NCI-H748 (cell line): ENCODE data around the gene COL5A1.
A peak's percentile ranks its signal among the peaks of the same experiment; 100 is the strongest.

Experiments used
- DNase-seq: peaks from one replicate; lab custom pipeline; 2025; ENCODE audit not compliant: unreplicated experiment; lab: John Stamatoyannopoulos, UW

The COL5A1 gene

GRCh38 chr9:134641173-134641989 is at the start of gene COL5A1:
TSS of gene COL5A1 (plus strand) at chr9:134641803. CDS start at chr9:134642188, 385 bp downstream.
- peak; percentile 87 for DNase-seq

DNA sequence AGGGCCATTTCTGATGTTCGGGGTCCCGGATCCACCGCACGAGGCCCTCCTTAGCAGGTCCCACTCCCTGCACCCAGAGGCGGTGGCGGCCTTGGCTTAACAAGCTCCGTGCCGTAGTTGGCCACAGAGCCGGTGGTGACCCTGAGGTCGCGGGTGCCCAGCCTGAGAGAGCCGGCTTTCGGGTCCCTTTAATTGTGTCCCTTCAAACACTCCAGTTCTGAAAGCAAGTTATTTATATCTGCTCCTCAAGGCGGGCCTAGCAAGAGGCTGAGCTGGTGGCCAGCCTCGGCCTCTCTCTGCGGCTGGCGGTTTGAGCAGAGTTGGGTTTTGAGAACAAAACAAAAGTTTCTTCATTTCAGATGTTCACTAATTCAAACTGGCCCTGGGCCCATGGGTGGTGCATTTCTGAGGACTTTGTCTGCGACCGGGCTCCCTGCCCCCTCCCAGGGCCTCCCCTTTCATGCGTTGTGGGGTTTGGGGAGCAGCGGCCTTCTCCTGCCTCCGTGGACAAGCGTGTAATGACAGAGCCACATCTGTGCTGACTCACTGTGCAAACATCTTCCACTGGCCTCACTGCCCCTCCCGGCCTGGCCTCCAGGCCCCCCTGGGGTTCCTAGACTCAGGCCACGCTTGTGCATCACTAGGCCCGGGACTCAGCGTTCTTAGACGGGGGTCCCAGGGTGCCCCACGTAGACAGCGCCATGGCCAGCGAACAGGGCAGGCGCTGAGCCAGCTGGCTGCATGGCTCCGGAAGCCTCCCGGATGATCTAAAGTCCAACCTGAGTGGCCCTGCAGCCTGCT is 49.4 kb upstream of the COL5A1 start:
- no peak for DNase-seq

DNA sequence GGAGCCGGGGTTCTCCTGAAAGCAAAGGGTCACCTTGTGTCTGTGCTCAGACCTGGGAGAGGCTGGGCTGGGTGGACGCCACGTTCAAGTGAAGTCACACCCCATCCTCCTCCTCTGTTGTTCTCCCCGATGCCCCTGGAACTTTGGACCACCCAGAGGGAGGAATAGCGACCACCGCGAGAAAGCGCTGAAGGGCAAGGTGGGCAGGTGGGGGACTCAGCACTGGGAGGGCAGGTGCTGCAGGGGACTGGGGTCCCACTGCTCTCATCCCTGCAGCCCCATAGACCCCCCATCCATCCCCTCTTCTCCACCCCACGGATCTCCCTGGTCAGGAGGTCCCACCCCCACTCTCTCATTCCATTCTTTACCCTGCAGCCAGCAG is 48.8 kb upstream of the COL5A1 start:
- no peak for DNase-seq

DNA sequence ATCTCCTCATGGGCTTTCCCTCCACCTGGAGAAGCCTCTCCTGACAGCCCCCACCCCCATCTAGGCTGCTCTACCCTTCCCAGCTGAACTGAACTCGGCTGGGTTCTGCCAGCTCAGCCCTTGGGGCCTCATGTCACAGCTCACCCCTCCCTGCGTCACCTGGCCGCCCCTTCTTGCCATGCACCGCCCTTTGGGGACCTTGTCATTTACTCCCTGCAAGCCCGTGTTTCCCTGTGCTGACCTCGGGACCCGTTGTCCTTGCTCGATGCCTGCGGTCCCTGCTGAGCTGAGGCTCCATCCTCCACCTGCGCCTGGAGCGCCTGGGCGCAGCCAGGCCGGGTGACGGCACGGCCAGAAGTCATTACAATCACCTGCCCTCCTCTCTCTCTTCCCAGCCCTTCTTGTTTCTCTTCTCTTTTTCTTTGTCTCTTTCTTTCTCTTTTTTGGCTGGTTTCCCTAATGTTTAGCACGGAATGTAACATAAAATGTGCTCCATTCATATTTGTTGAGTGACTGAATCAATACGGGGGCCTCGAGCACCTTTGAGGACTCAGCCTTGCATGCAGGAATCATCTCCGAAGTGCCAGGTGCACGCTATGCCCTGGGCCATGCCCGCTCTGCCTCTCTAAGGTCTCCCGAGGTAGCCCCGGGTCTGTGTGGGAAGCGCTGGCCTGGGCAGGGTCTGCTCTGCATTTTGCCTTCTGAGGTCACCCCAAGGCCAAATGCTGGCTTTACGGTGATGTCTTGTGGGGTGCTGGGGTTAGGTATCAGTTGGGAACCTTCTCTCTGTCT is 48.1 kb upstream of the COL5A1 start:
- DNase-seq = no peak

DNA sequence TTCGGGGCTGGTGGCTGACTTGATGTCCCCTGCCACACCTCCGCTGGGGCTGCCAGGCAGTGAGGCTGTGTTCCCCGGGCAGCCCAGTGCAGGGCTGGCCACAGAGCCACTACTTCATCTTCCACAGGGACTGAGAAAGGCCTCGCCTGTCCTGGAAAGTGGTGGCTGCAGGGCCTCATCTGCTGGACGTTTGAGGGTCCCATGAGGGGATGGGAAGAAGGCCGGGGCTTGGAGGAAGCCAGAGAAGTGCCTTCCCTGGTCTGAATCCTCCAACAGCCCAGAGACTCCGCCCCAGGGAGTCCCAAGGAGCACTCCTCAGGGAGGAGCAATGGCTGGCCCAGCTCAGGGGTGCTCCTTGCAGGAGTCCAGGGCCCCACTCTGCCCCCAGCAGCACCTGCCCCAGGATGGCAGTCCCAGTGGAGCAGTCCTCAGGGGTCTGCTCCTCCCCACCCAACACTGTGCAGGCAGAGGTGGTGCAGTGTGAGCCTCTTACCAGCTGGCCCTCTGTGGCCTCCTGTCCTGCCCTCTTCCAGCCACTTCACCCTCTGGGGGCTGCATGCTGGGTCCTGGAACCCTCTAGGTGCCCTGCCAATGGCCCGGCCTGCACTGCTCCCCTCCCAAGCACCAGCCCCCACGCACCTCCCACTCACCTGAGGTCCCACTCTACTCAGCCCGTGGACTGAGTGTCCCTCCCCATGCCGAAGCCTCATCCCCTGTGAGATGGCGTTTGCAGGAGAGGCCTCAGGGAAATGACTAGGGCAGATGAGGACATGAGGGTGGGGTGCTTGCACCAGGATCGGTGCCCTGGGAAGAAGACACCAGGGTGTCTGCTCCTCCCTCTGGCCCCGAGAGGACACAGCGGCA is 47.3 kb upstream of the COL5A1 start:
- DNase-seq = no peak

DNA sequence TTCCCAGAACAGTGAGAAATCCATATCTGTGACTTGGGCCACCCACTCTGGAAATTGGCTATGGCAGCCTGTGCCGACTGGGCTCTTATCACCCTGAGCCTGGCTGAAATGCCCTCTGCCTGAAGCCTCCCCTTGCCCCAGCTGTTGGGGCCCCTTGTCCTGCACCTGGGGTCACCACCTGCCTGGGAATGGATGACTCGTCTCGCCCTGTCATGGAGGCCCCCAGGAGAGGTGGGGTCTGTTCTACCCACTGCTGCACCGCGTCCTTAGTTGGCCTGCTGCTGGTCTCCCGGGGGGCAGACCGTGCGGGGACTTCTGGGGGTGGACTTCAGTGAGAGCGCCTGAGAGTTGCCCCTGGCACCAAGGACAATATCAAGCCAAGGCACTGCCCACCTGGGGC is 46.6 kb upstream of the COL5A1 start:
- DNase-seq = no peak

DNA sequence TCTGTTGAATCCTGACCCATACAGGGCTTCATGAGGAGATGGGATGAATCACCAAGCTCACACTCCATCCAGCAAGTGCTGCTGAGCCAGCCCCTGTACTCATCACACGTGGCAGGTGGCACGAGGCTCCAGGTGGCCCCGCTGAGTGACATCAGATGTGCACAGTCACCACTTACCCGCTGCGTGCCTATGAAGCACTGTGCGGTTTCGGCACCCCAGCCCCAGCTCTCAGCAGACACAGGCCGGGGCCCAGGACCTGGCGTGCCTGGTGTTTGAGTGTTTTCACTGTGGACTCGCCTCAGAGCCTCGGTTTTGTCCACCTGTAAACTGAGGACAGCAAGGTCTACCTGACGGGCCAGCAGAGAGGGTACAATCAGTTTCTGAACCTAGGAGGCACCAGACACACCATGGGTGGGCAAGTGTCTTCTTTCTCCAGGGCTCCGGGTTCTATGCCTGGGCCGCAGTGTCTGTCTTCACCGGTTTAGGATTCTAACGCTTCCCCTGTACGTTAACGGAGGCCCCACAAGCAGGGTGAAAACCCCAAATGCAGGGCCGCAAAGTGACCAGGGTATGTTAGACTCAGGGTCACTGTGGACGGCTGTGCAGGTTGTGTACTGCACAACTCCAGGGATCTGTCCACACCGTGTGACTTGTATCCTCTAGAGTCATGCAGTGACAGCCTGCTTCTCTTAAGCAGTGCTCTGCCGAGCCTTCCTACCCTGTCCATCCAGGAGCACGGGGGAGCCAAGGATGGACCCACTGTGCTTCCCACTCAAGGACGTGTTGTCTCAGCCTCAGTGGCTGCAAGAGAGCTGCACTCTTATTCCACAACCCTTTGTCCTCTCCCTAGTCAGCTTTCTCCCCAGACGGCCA is 44.3 kb upstream of the COL5A1 start:
- no peak for DNase-seq

- peak; percentile 22 for DNase-seq
These were observed 43.4 kb upstream of the COL5A1 start for GRCh38 chr9:134597957-134598883.

- DNase-seq = no peak
These were observed 42.7 kb upstream of the COL5A1 start for GRCh38 chr9:134598884-134599245.

- no peak for DNase-seq
These were observed 41.2 kb upstream of the COL5A1 start for GRCh38 chr9:134600371-134600770.

GRCh38 chr9:134600836-134601638 is 40.6 kb upstream of the COL5A1 start:
- DNase-seq = no peak

GRCh38 chr9:134601764-134602163 is 39.8 kb upstream of the COL5A1 start:
- no peak for DNase-seq

- no peak for DNase-seq
These were observed 38.8 kb upstream of the COL5A1 start for GRCh38 chr9:134602547-134603362.

- DNase-seq = no peak
These were observed 36.8 kb upstream of the COL5A1 start for GRCh38 chr9:134604834-134605233.

DNA sequence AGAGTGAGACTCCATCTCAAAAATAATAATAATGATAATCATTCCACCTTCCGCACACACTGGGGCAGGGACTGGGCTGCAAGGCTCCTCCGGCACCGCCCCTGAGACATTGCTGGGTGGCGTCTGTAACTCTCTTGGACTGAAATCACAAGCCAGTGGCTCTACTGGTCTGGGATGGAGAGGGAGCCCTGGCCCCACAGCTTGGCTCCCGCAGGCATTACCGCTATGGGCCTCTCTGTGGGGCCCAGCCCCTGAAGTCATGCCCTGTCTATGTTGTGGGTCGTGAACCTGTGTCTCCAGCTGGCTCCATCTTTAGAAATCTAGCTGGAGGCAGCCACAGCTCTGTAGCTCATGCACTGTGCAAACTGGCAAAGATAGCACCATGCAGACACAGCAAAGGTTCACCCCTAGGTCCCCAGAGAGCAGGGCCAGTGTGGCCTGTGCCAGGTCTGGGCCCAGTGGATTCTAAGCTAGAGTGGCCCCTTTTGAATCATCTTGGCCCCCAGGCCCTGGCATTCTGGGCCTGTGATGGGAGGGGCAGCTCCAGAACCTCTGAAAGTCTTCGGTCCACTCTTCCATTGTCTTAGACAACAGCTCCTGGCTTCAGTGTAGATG is 36.1 kb upstream of the COL5A1 start:
- no peak for DNase-seq

GRCh38 chr9:134605966-134606357 is 35.6 kb upstream of the COL5A1 start:
- DNase-seq = no peak
